ENCODE measurements around the gene MARCOL. TPM values are rescaled to one million over a fixed set of nuclear protein-coding genes. Genes with fewer than 3 reads are reported as not detected.

MARCOL gene, protein sequence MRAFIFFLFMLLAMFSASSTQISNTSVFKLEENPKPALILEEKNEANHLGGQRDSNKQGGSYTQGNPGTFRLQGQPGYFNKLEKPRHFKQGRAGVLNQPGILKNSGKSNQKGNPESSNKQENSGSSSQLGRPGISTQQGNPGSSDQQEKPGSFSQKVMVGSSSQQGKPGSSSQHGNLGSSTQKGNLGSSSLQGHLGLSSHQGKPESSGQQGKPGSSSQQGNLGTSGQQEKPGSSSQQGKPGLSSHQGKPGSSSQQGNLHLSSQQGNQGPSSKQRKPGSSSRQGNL
- under 1 TPM in 1 of 4 donors, not detected in 3; 0.09 TPM for polyA plus RNA-seq
- long read RNA-seq, donor 1: 0 reads
- long read RNA-seq, donor 2: 0 reads
- long read RNA-seq, donor 3: 0 reads
- long read RNA-seq, donor 4: 0 reads
- long read RNA-seq, donor 5: 0 reads
- long read RNA-seq, donor 6: 0 reads
- long read RNA-seq, donor 7: 0 reads
- long read RNA-seq, donor 8: 0 reads
- long read RNA-seq, donor 9: 0 reads
- long read RNA-seq, donor 10: 0 reads

DNA sequence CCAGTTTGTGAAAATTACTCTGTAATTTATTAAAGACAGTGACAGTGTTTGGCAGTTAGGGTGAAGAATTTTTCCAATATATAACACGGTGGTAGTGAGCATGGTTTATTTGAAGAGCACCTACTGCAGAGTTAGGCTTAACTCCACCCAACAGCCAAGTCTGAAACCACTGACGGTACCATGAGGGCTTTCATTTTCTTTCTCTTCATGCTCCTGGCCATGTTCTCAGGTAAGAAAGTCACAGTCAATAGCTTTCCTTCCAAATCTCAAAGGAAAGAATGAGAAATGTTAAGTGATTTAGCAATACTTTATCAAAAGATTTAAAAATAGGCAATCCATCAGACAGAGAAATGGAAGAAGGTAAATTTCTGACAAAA is at the start of gene MARCOL:
Gene MARCOL, plus strand, starts transcription at position 108 of the 377 bp plus-strand sequence. Its CDS starts 73 bp downstream, at position 181.
- WGBS, 3 donors: 43 to 47% (median 46%) methylated on average over 2 of the region's 2 CpGs
- Histone ChIP-seq H3K4me1 (ENCODE audit: control insufficient read depth in 3 of 3, insufficient read depth in 2 of 3, low read depth in 1 of 3, low read length in 2 of 3) (no peaks in the 10 kb centered on the region), H3K4me3 (ENCODE audit: low read depth in 1 of 3, low read length in 3 of 3) (no peak within 1 kb of the TSS), H3K27ac (ENCODE audit: low read depth in 1 of 3, low read length in 2 of 3) (no peak within 1 kb of the TSS), H3K36me3 (ENCODE audit: control insufficient read depth in 3 of 3, insufficient read depth in 2 of 3, low read depth in 1 of 3, low read length in 3 of 3) (no peaks in the 10 kb centered on the region), H3K9me3 (ENCODE audit: control insufficient read depth in 2 of 2, insufficient read depth in 1 of 2, low read depth in 1 of 2, low read length in 1 of 2) (no peaks in the 10 kb centered on the region), H3K27me3 (ENCODE audit: control insufficient read depth in 3 of 3, insufficient read depth in 3 of 3, low read length in 3 of 3) (peaks cover 0 to 2% (median 0%) of the 10 kb centered on the region in 3 donors)
- no peak for DNase-seq
- no peak for FAIRE-seq

DNA sequence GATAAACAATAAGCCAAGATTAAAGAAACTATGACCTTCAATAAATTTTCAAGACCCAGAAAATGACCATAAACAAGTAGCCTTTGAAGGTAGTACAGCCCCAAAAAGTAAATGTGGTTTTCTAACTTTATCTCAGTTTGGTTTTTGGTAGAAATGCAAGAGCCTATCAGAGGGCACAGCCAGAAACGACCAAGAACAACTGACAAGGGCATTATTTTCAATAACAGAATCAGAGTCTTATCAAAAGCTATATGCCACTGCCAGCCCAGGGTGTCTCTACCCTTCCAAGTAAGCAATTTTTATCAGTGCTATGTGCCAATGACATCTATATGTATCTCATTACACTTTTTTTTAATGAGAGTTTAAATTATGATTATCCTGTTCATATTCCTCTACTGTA is 47.3 kb upstream of the MARCOL start:
- 15 to 53% (median 16%) methylated on average over 1 of the region's 1 CpG for WGBS, 3 donors

GRCh38 chr5:148193202-148193601 is 45.1 kb upstream of the MARCOL start:
- Histone ChIP-seq H3K36me3 (ENCODE audit: control insufficient read depth in 3 of 3, insufficient read depth in 2 of 3, low read depth in 1 of 3, low read length in 3 of 3) (no peaks in the 10 kb centered on the region), H3K27ac (ENCODE audit: low read depth in 1 of 3, low read length in 2 of 3) (no peak overlapping the region), H3K4me1 (ENCODE audit: control insufficient read depth in 3 of 3, insufficient read depth in 2 of 3, low read depth in 1 of 3, low read length in 2 of 3) (no peaks in the 10 kb centered on the region), H3K27me3 (ENCODE audit: control insufficient read depth in 3 of 3, insufficient read depth in 3 of 3, low read length in 3 of 3) (no peaks in the 10 kb centered on the region), H3K9me3 (ENCODE audit: control insufficient read depth in 2 of 2, insufficient read depth in 1 of 2, low read depth in 1 of 2, low read length in 1 of 2) (no peaks in the 10 kb centered on the region), H3K4me3 (ENCODE audit: low read depth in 1 of 3, low read length in 3 of 3) (no peak overlapping the region)
- DNase-seq (no peak), FAIRE-seq (no peak)
- 81 to 92% (median 87%) methylated on average over 1 of the region's 1 CpG for WGBS, 3 donors

More for the DNA sequence above, 47.3 kb upstream of the MARCOL start:
- DNase-seq (no peak), FAIRE-seq (no peak)
- H3K27me3 ChIP-seq (ENCODE audit: control insufficient read depth in 3 of 3, insufficient read depth in 3 of 3, low read length in 3 of 3): no peaks in the 10 kb centered on the region
- no peaks in the 10 kb centered on the region for H3K9me3 ChIP-seq (ENCODE audit: control insufficient read depth in 2 of 2, insufficient read depth in 1 of 2, low read depth in 1 of 2, low read length in 1 of 2)
- no peak overlapping the region for H3K4me3 ChIP-seq (ENCODE audit: low read depth in 1 of 3, low read length in 3 of 3)
- H3K4me1 ChIP-seq (ENCODE audit: control insufficient read depth in 3 of 3, insufficient read depth in 2 of 3, low read depth in 1 of 3, low read length in 2 of 3): no peaks in the 10 kb centered on the region
- H3K36me3 ChIP-seq (ENCODE audit: control insufficient read depth in 3 of 3, insufficient read depth in 2 of 3, low read depth in 1 of 3, low read length in 3 of 3): no peaks in the 10 kb centered on the region
- H3K27ac ChIP-seq (ENCODE audit: low read depth in 1 of 3, low read length in 2 of 3): no peak overlapping the region

DNA sequence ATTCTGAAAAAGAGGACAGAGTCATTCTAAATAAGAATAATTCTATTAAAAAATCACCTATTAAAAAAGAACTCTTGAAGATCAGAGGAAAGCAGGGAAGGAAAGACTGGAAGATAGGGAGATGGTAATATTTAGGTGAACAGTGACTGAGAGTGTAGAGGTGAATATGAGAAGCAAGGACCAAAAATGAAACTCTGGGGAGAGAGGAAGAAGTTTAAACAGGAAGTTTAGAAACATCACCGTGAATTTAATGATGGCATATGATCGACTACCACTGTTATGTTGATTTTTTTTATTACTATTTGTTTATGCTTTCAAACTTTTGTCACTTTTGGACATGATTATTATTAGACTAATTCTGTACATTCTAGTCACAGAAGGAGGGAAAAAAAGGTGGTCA is 37.2 kb upstream of the MARCOL start:
- Histone ChIP-seq H3K4me3 (ENCODE audit: low read depth in 1 of 3, low read length in 3 of 3) (no peak overlapping the region), H3K36me3 (ENCODE audit: control insufficient read depth in 3 of 3, insufficient read depth in 2 of 3, low read depth in 1 of 3, low read length in 3 of 3) (no peaks in the 10 kb centered on the region), H3K27ac (ENCODE audit: low read depth in 1 of 3, low read length in 2 of 3) (no peak overlapping the region), H3K27me3 (ENCODE audit: control insufficient read depth in 3 of 3, insufficient read depth in 3 of 3, low read length in 3 of 3) (no peaks in the 10 kb centered on the region), H3K9me3 (ENCODE audit: control insufficient read depth in 2 of 2, insufficient read depth in 1 of 2, low read depth in 1 of 2, low read length in 1 of 2) (no peaks in the 10 kb centered on the region), H3K4me1 (ENCODE audit: control insufficient read depth in 3 of 3, insufficient read depth in 2 of 3, low read depth in 1 of 3, low read length in 2 of 3) (peaks cover 0 to 5% (median 0%) of the 10 kb centered on the region in 3 donors)
- no peak for DNase-seq
- 52 to 71% (median 67%) methylated on average over 2 of the region's 2 CpGs for WGBS, 3 donors
- no peak for FAIRE-seq

DNA sequence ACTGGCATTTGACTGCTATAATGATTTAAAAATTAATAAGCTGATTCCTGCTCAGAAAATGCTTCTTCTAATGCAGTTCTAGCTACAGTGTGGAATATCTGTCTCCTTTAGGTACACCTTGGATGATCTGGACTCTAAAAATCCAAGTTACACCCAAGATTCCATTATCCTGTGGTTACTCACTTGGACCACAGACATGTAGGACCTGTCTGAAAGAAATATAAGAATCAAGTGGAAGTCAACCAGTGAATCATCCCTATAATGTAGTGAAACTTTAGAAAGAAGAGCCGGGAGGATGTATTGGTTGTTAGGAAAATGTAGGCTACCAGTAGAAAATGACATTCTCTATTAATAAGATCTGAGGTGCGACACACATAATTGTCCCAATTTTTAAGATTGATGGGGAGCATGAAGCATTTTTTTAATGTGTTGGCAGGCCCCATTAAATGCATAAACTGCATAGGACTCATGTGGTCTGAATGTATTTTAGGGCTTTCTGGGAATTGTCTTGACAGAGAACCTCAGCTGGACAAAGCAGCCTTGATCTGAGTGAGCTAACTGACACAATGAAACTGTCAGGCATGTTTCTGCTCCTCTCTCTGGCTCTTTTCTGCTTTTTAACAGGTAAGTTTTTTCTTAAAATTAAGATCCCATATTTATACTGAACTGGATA is 35.7 kb upstream of the MARCOL start, which contains the start of gene SPINK6:
Gene SPINK6, plus strand, starts transcription at position 512 of the 673 bp plus-strand sequence. Its CDS starts 55 bp downstream, at position 567.
- FAIRE-seq (no peak), DNase-seq (no peak)
- Histone ChIP-seq H3K9me3 (ENCODE audit: control insufficient read depth in 2 of 2, insufficient read depth in 1 of 2, low read depth in 1 of 2, low read length in 1 of 2) (no peaks in the 10 kb centered on the region), H3K36me3 (ENCODE audit: control insufficient read depth in 3 of 3, insufficient read depth in 2 of 3, low read depth in 1 of 3, low read length in 3 of 3) (no peaks in the 10 kb centered on the region), H3K4me3 (ENCODE audit: low read depth in 1 of 3, low read length in 3 of 3) (no peak within 1 kb of the TSS), H3K27me3 (ENCODE audit: control insufficient read depth in 3 of 3, insufficient read depth in 3 of 3, low read length in 3 of 3) (no peaks in the 10 kb centered on the region), H3K4me1 (ENCODE audit: control insufficient read depth in 3 of 3, insufficient read depth in 2 of 3, low read depth in 1 of 3, low read length in 2 of 3) (peaks cover 0 to 5% (median 0%) of the 10 kb centered on the region in 3 donors), H3K27ac (ENCODE audit: low read depth in 1 of 3, low read length in 2 of 3) (no peak within 1 kb of the TSS)
- WGBS, 3 donors: 93 to 95% (median 94%) methylated on average over 2 of the region's 2 CpGs

GRCh38 chr5:148205044-148205806 is 33.1 kb upstream of the MARCOL start:
- Histone ChIP-seq H3K4me1 (ENCODE audit: control insufficient read depth in 3 of 3, insufficient read depth in 2 of 3, low read depth in 1 of 3, low read length in 2 of 3) (peaks cover 0 to 5% (median 0%) of the 10 kb centered on the region in 3 donors), H3K4me3 (ENCODE audit: low read depth in 1 of 3, low read length in 3 of 3) (no peak overlapping the region), H3K9me3 (ENCODE audit: control insufficient read depth in 2 of 2, insufficient read depth in 1 of 2, low read depth in 1 of 2, low read length in 1 of 2) (no peaks in the 10 kb centered on the region), H3K36me3 (ENCODE audit: control insufficient read depth in 3 of 3, insufficient read depth in 2 of 3, low read depth in 1 of 3, low read length in 3 of 3) (no peaks in the 10 kb centered on the region), H3K27me3 (ENCODE audit: control insufficient read depth in 3 of 3, insufficient read depth in 3 of 3, low read length in 3 of 3) (no peaks in the 10 kb centered on the region), H3K27ac (ENCODE audit: low read depth in 1 of 3, low read length in 2 of 3) (no peak overlapping the region)
- WGBS, 3 donors: 36 to 68% (median 59%) methylated on average over 4 of the region's 4 CpGs
- FAIRE-seq (no peak), DNase-seq (peak in 1 of 2 donors; percentile 22)

DNA sequence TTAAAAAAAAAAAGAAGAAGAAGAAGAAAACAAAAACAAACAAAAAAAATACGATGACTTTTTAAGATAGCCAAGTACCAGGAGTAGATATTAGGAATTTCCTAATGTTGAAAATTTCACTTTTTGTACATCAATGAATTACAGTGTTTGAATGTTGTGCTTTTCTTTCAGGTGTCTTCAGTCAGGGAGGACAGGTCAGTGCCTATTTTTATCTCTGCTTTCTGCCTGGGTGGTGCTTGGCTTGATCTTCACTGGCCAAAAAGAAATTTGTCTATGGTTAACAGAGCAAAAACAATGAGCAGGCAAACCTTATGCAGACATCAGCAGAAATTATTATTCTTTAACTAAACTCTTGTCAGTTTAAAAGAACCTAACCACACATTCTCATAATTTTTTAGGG is 32.5 kb upstream of the MARCOL start:
- no peak for FAIRE-seq
- no peak overlapping the region for H3K27ac ChIP-seq (ENCODE audit: low read depth in 1 of 3, low read length in 2 of 3)
- H3K9me3 ChIP-seq (ENCODE audit: control insufficient read depth in 2 of 2, insufficient read depth in 1 of 2, low read depth in 1 of 2, low read length in 1 of 2): no peaks in the 10 kb centered on the region
- WGBS, 3 donors: 51 to 77% (median 56%) methylated on average over 1 of the region's 1 CpG
- H3K4me1 ChIP-seq (ENCODE audit: control insufficient read depth in 3 of 3, insufficient read depth in 2 of 3, low read depth in 1 of 3, low read length in 2 of 3): peaks cover 0 to 5% (median 0%) of the 10 kb centered on the region in 3 donors
- no peak overlapping the region for H3K4me3 ChIP-seq (ENCODE audit: low read depth in 1 of 3, low read length in 3 of 3)
- no peak for DNase-seq
- no peaks in the 10 kb centered on the region for H3K36me3 ChIP-seq (ENCODE audit: control insufficient read depth in 3 of 3, insufficient read depth in 2 of 3, low read depth in 1 of 3, low read length in 3 of 3)
- H3K27me3 ChIP-seq (ENCODE audit: control insufficient read depth in 3 of 3, insufficient read depth in 3 of 3, low read length in 3 of 3): no peaks in the 10 kb centered on the region

- no peaks in the 10 kb centered on the region for H3K9me3 ChIP-seq (ENCODE audit: control insufficient read depth in 2 of 2, insufficient read depth in 1 of 2, low read depth in 1 of 2, low read length in 1 of 2)
- H3K4me1 ChIP-seq (ENCODE audit: control insufficient read depth in 3 of 3, insufficient read depth in 2 of 3, low read depth in 1 of 3, low read length in 2 of 3): peaks cover 0 to 5% (median 0%) of the 10 kb centered on the region in 3 donors
- no peak for DNase-seq
- no peak for FAIRE-seq
- no peaks in the 10 kb centered on the region for H3K27me3 ChIP-seq (ENCODE audit: control insufficient read depth in 3 of 3, insufficient read depth in 3 of 3, low read length in 3 of 3)
- H3K36me3 ChIP-seq (ENCODE audit: control insufficient read depth in 3 of 3, insufficient read depth in 2 of 3, low read depth in 1 of 3, low read length in 3 of 3): no peaks in the 10 kb centered on the region
- no peak overlapping the region for H3K27ac ChIP-seq (ENCODE audit: low read depth in 1 of 3, low read length in 2 of 3)
- H3K4me3 ChIP-seq (ENCODE audit: low read depth in 1 of 3, low read length in 3 of 3): no peak overlapping the region
- WGBS, 3 donors: 77 to 82% (median 80%) methylated on average over 1 of the region's 1 CpG
These were observed 31.7 kb upstream of the MARCOL start for GRCh38 chr5:148206620-148207019.

Measured in small intestine (tissue), 16 donors.